Panc1 (cell line): Measurements from ENCODE around the gene ASXL3. TPM values are rescaled to one million over a fixed set of nuclear protein-coding genes. Genes with fewer than 3 reads are reported as not detected.

Experiments used
- ATAC-seq: fragments of 200-7000 bp; cut with Tn5 transposase; 2 replicates; pipeline ENCODE4 v1.9.1; 2020; ENCODE audit warnings: mild to moderate bottlenecking, moderate library complexity
- BruUV-seq: library from RNA; stranded (reverse); fragments of 400-500 nt; replicated peaks from 2 replicates; lab custom pipeline; 2021; lab: Mats Ljungman, UMichigan
- CTCF ChIA-PET: fragments of 300-600 bp; sonication (Branson Sonifier 250); formaldehyde crosslinking; loops from one replicate; lab custom pipeline; 2022; ENCODE audit warnings: antibody characterized with exemption; lab: Charles Lee
- POLR2A ChIA-PET: fragments of 300-600 bp; sonication (Branson Sonifier 250); formaldehyde crosslinking; loops from one replicate; lab custom pipeline; 2022; ENCODE audit warnings: antibody characterized with exemption; lab: Charles Lee
- DNase-seq: peaks from one replicate; pipeline ENCODE4 v3.0.0-alpha.2; 2010; ENCODE audit warnings: low read depth, low spot score
- H3K27ac ChIP-seq: 2 replicates; pipeline ENCODE4 v1.5.1; 2011; ENCODE audit warnings: mild to moderate bottlenecking, low read length, inconsistent platforms
- H3K27me3 ChIP-seq: fragments of 200-500 bp; sonication (Bioruptor generic); 2 replicates; pipeline ENCODE4 v1.6.0; 2014; ENCODE audit warnings: low read length, inconsistent platforms; ENCODE audit not compliant: control insufficient read depth, insufficient read depth
- H3K36me3 ChIP-seq: fragments of 200-500 bp; sonication (Bioruptor generic); 2 replicates; pipeline ENCODE4 v1.5.1; 2014; ENCODE audit warnings: inconsistent platforms, mild to moderate bottlenecking, low read length, moderate library complexity; ENCODE audit not compliant: control insufficient read depth, insufficient read depth
- H3K4me1 ChIP-seq: 2 replicates; pipeline ENCODE4 v1.5.1; 2011; ENCODE audit warnings: inconsistent platforms, mild to moderate bottlenecking, low read length, moderate library complexity; ENCODE audit not compliant: control insufficient read depth, insufficient read depth
- H3K4me3 ChIP-seq, 2 experiments: 2 replicates each; pipeline ENCODE4 v1.5.1; 2011 to 2012; ENCODE audit warnings: low read depth in 2 of 2, low read length in 2 of 2, mild to moderate bottlenecking in 2 of 2, inconsistent platforms in 1 of 2, moderate library complexity in 1 of 2
- H3K9me3 ChIP-seq: fragments of 200-500 bp; sonication (Bioruptor generic); 2 replicates; pipeline ENCODE4 v1.5.1; 2014; ENCODE audit warnings: low read depth, mild to moderate bottlenecking, inconsistent platforms, low read length, moderate library complexity; ENCODE audit not compliant: control insufficient read depth, insufficient read depth
- POLR2AphosphoS5 ChIP-seq: IDR thresholded peaks from 2 replicates; pipeline ENCODE4 v1.6.1; 2012; ENCODE audit warnings: mild to moderate bottlenecking, low read depth, low read length, moderate library complexity
- REST ChIP-seq, 2 experiments: IDR thresholded peaks; 2 replicates each; pipeline ENCODE4 v1.6.1; 2011 to 2012; ENCODE audit warnings: low read depth in 2 of 2, control low read depth in 1 of 2, low read length in 1 of 2, mild to moderate bottlenecking in 1 of 2, moderate library complexity in 1 of 2; ENCODE audit not compliant: insufficient read depth in 1 of 2
- SIN3A ChIP-seq: IDR thresholded peaks from 2 replicates; pipeline ENCODE4 v1.6.1; 2012; ENCODE audit warnings: low read depth, mild to moderate bottlenecking, low read length, moderate library complexity, borderline replicate concordance; ENCODE audit not compliant: insufficient read depth
- TCF7L2 ChIP-seq: IDR thresholded peaks from 2 replicates; pipeline ENCODE4 v1.6.1; 2011; ENCODE audit warnings: mild to moderate bottlenecking, low read depth, low read length, inconsistent platforms
- in situ Hi-C: cut with HindIII; loops from 2 replicates; pipeline ENCODE4 v1.10.0; 2016; ENCODE audit warnings: low sequenced_read_pairs, low pct_unique_long_range_greater_than_20kb
- intact Hi-C: fragments of 100-400 bp; cut with micrococcal nuclease; formaldehyde crosslinking; loops from one replicate; pipeline ENCODE4 v1.10.0; 2022; ENCODE audit not compliant: unreplicated experiment
- total RNA-seq: library from RNA; stranded (reverse); gene quantifications from one replicate; pipeline ENCODE4 v1.2.1, GENCODE V29; 2021; ENCODE audit not compliant: unreplicated experiment
- TF ChIP-seq, protein P1 (sequence below): fragments of 450-650 bp; IDR thresholded peaks from 2 replicates; pipeline ENCODE4 v1.5.1; 2017; ENCODE audit warnings: mild to moderate bottlenecking

ASXL3 gene
- total RNA-seq, 1 experiment from 2014 or later: 0.74 TPM

- CTCF ChIA-PET: no interaction called here
- Histone ChIP-seq H3K9me3 (no peaks in the 10 kb centered on the region), H3K4me3 (no peak overlapping the region), H3K4me1 (no peaks in the 10 kb centered on the region), H3K36me3 (no peaks in the 10 kb centered on the region), H3K27ac (no peak overlapping the region), H3K27me3 (no peaks in the 10 kb centered on the region)
- in situ Hi-C loops: no loop called here
- no peak for ATAC-seq
- TF ChIP-seq, protein P1, sequence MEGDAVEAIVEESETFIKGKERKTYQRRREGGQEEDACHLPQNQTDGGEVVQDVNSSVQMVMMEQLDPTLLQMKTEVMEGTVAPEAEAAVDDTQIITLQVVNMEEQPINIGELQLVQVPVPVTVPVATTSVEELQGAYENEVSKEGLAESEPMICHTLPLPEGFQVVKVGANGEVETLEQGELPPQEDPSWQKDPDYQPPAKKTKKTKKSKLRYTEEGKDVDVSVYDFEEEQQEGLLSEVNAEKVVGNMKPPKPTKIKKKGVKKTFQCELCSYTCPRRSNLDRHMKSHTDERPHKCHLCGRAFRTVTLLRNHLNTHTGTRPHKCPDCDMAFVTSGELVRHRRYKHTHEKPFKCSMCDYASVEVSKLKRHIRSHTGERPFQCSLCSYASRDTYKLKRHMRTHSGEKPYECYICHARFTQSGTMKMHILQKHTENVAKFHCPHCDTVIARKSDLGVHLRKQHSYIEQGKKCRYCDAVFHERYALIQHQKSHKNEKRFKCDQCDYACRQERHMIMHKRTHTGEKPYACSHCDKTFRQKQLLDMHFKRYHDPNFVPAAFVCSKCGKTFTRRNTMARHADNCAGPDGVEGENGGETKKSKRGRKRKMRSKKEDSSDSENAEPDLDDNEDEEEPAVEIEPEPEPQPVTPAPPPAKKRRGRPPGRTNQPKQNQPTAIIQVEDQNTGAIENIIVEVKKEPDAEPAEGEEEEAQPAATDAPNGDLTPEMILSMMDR: no peak
- no peak for TF ChIP-seq SIN3A
- TF ChIP-seq REST (IDR thresholded peaks at IDR 0.05; ENCODE audit: insufficient read depth in 1 of 2, low read depth in 2 of 2, low read length in 1 of 2): no peak
- TF ChIP-seq TCF7L2: no peak
- no peak for TF ChIP-seq POLR2AphosphoS5
- POLR2A ChIA-PET: no interaction called here
- intact Hi-C loops: no loop called here
- DNase-seq: no peak
- no TSS peak for BruUV-seq
Measured at GRCh38 chr18:33536904-33537303, 41.1 kb upstream of the ASXL3 start.

DNA sequence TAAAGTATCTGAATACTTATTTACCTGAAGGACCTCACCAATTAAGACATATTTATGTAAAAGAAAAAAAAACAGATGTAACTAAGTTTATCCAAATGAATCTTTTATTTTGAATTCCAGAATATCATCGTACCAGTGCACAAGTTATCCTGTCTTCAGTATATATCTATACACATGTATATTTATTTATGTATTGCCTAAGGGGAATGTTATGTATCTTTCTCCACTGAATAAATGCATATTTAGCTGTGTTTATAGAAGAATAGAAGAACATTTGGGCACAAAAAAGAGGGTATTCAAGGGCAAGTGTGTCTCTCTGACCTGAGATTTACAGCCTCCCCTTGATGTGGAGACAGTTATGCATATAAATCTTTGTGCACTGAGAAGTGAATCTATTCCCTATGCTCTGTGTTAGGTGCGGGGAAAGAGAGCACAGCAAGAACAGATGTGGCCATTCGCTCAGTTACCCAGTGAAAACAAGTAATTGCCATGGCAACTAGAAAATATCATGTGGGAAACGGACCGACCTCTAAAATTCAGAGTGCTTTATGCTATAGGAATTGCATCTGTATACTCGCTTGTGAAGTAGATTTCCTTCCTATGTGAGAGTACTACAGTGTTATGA, 39.5 kb upstream of the ASXL3 start:
- Histone ChIP-seq H3K4me1 (no peaks in the 10 kb centered on the region), H3K27me3 (no peaks in the 10 kb centered on the region), H3K9me3 (no peaks in the 10 kb centered on the region), H3K36me3 (no peaks in the 10 kb centered on the region), H3K27ac (no peak overlapping the region), H3K4me3 (no peak overlapping the region)
- in situ Hi-C loops: no loop called here
- intact Hi-C loops: no loop called here
- ChIA-PET POLR2A (no interaction called here), CTCF (no interaction called here)
- TF ChIP-seq POLR2AphosphoS5 (no peak), SIN3A (no peak), TCF7L2 (no peak), REST (IDR thresholded peaks at IDR 0.05; ENCODE audit: insufficient read depth in 1 of 2, low read depth in 2 of 2, low read length in 1 of 2) (no peak)
- TF ChIP-seq, protein P1: no peak
- no TSS peak for BruUV-seq
- no peak for DNase-seq
- no peak for ATAC-seq
